Muscle layer of duodenum (tissue), 2 donors: Measurements from ENCODE around the gene BRD3OS.

ENCODE experiments used
- H3K27ac ChIP-seq: one replicate; pipeline ENCODE4 v1.7.0; 2013; ENCODE audit warnings: mild to moderate bottlenecking, low read length
- H3K27me3 ChIP-seq: one replicate; pipeline ENCODE4 v1.7.0; 2013; ENCODE audit warnings: low read depth, mild to moderate bottlenecking, control low read depth, low read length
- H3K36me3 ChIP-seq, 2 donors: one replicate each; pipeline ENCODE4 v1.7.0; 2013; ENCODE audit warnings: low read length in 2 of 2, control low read depth in 1 of 2, mild to moderate bottlenecking in 1 of 2; ENCODE audit not compliant: insufficient read depth in 2 of 2, control insufficient read depth in 1 of 2
- H3K4me1 ChIP-seq, 2 donors: one replicate each; pipeline ENCODE4 v1.7.0; 2013; ENCODE audit warnings: low read length in 2 of 2, mild to moderate bottlenecking in 2 of 2, control low read depth in 1 of 2, moderate library complexity in 1 of 2; ENCODE audit not compliant: insufficient read depth in 2 of 2, control insufficient read depth in 1 of 2
- H3K4me3 ChIP-seq, 2 donors: one replicate each; pipeline ENCODE4 v1.7.0; 2013; ENCODE audit warnings: low read length in 2 of 2, low read depth in 1 of 2, mild to moderate bottlenecking in 1 of 2
- H3K9me3 ChIP-seq, 2 donors: one replicate each; pipeline ENCODE4 v1.7.0; 2013; ENCODE audit warnings: low read length in 2 of 2, control low read depth in 1 of 2, mild to moderate bottlenecking in 1 of 2; ENCODE audit not compliant: control insufficient read depth in 1 of 2
- donor health status: healthy.

BRD3OS gene, protein sequence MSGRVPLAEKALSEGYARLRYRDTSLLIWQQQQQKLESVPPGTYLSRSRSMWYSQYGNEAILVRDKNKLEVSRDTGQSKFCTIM

DNA sequence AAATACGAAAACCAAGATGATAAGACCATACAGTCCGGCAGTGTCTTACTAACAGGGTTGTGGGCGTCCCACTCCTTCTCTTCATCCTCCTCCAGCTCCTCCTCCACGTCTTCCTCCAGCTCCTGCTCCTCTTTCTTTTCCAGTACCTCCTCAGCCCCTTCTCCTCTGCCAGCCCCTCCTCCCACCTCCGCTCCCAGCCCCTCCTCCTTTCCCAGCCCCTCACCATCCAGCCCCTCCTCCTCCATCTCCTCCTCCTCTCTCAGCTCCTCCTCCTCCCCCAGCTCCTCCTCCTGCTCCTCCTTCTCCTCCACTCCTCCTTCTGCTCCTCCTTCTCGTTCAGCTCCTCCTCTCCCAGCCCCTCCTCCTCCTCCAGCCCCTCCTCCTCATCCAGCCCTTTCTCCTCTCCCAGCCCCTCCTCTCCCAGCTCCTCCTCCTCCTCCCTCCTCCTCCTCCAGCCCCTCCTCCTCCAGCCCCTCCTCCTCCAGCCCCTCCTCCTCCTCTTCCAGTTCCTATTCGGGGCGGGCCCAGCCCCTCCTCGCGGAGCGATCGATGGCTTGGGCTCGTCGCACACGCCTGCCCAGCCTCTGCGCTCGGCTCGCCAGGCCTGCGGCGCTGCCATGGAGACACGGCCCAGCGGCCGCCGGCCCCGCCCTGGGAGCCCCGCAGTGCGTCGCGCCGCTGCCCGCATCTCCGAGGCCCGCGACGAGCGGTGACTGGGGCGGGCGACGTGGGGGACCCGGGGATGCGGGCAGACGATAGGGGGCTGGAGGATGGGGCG is at the start of gene BRD3OS:
BRD3OS (plus strand) TSS at position 654 of the 778 bp plus-strand sequence. CDS start 1,267 bp downstream, outside the sequence.
- Histone ChIP-seq H3K9me3 (no peaks in the 10 kb centered on the region), H3K27me3 (no peaks in the 10 kb centered on the region), H3K36me3 (peaks cover 0 to 11% of the 10 kb centered on the region in 2 donors), H3K4me3 (peak within 1 kb of the TSS; percentile 72 to 76), H3K4me1 (peaks cover 0 to 14% of the 10 kb centered on the region in 2 donors), H3K27ac (no peak within 1 kb of the TSS)

- Histone ChIP-seq H3K27ac (no peak overlapping the region), H3K4me1 (peaks cover 0 to 28% of the 10 kb centered on the region in 2 donors), H3K36me3 (no peaks in the 10 kb centered on the region), H3K4me3 (no peak overlapping the region), H3K27me3 (no peaks in the 10 kb centered on the region), H3K9me3 (no peaks in the 10 kb centered on the region)
Observed at GRCh38 chr9:133975511-133975910, 49.8 kb upstream of the BRD3OS start.

DNA sequence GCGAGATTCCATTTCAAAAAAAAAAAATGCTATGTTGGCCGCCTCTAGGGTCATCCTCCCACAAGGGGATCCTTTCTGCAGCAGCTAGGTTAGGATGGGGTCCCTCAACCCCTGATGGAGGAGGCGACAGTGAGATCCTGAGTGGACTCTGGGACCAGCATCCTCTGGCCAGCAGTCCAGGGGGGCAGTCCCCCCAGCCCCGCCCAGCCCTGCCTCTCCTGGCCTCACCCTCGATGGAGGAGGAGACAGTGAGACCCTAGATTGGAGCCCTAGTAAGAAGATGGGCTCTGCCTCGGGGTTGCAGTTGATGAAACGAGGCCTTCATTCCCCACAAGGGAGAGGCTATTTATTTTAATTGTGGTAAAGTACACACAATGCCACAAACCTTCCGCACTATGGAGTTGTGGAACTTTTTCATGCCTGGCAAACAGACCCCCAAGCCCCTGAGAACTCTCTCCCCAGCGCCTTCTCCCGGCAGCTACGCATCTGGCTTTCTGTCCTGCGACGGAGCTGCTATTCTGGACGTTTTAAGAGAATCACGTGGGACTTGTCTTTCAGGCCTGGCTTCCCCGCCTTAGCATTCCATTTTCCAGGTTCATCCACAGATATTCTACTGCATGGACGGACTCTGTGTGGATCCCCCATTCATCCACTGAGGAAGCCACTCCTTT is 49.0 kb upstream of the BRD3OS start:
- Histone ChIP-seq H3K36me3 (no peaks in the 10 kb centered on the region), H3K9me3 (no peaks in the 10 kb centered on the region), H3K27ac (no peak overlapping the region), H3K27me3 (no peaks in the 10 kb centered on the region), H3K4me3 (no peak overlapping the region), H3K4me1 (peaks cover 0 to 25% of the 10 kb centered on the region in 2 donors)

GRCh38 chr9:133976887-133977286 is 48.4 kb upstream of the BRD3OS start:
- Histone ChIP-seq H3K36me3 (no peaks in the 10 kb centered on the region), H3K4me3 (no peak overlapping the region), H3K27ac (no peak overlapping the region), H3K4me1 (peaks cover 0 to 22% of the 10 kb centered on the region in 2 donors), H3K27me3 (no peaks in the 10 kb centered on the region), H3K9me3 (no peaks in the 10 kb centered on the region)

DNA sequence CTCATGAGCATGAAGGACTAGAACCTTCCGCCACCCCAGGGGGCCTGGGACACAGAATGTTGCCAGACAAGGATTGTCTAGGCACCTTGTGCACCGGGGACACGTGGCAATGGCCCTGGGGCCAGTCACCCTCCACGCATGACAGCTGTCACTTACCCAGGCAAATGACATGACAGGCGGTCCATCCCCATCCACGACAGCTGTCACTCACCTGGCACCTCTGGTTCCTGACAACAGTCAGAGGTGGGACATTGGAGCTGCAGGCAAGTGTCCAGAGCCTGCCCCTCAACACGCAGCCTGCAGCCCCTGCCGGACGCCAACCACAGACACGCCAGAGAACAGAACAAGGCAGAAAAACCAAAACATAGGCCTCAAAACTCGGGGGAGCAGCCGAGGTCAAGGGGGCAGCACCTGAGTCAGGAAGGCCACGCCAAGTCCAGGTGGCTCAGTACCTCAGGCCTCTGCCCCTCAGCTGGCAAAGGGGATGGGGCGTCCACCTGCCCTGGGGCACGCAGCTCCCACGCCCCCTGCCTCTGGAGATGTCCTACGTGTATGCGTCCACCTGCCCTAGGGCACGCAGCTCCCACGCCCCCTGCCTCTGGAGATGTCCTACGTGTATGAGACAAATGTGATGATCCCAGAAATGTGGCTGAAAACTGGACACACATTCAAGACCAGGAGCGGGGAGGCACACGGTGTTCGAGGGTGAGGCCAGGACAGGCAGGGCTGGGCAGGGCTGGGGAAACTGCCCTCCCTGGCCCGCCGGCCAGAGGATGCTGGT is 47.7 kb upstream of the BRD3OS start:
- H3K27me3 ChIP-seq, result no peaks in the 10 kb centered on the region
- H3K9me3 ChIP-seq, result no peaks in the 10 kb centered on the region
- no peaks in the 10 kb centered on the region for H3K36me3 ChIP-seq
- peaks cover 0 to 19% of the 10 kb centered on the region in 2 donors for H3K4me1 ChIP-seq
- H3K4me3 ChIP-seq, result no peak overlapping the region
- H3K27ac ChIP-seq, result no peak overlapping the region

- Histone ChIP-seq H3K4me3 (no peak overlapping the region), H3K27me3 (no peaks in the 10 kb centered on the region), H3K27ac (no peak overlapping the region), H3K9me3 (no peaks in the 10 kb centered on the region), H3K36me3 (no peaks in the 10 kb centered on the region), H3K4me1 (peaks cover 0 to 19% of the 10 kb centered on the region in 2 donors)
Observed at GRCh38 chr9:133978226-133978898, 46.9 kb upstream of the BRD3OS start.

DNA sequence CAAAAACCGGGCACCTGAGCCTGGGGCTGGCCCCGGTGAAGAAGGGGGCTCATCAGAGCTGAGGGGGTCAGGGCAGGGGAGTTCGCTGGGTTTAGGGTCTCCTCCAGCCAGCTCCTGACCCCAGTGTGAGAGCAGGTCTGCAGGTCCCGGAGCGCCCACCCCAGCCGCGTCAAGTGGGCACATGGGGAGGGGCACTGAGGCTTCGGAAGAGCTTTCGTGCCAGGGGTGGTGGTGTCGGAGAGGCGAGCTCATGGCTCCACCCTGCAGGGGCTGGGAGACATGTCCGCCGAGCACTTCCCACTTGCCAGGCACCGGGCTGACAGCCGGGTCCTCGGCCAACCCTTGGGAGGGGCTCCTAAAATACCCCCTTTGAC is 46.4 kb upstream of the BRD3OS start:
- no peak overlapping the region for H3K27ac ChIP-seq
- H3K36me3 ChIP-seq, result no peaks in the 10 kb centered on the region
- H3K4me3 ChIP-seq, result peak overlapping the region in 1 of 2 donors; percentile 50
- no peaks in the 10 kb centered on the region for H3K27me3 ChIP-seq
- H3K4me1 ChIP-seq, result peaks cover 0 to 19% of the 10 kb centered on the region in 2 donors
- H3K9me3 ChIP-seq, result no peaks in the 10 kb centered on the region

GRCh38 chr9:133979273-133979920 is 45.9 kb upstream of the BRD3OS start:
- H3K9me3 ChIP-seq, result no peaks in the 10 kb centered on the region
- H3K36me3 ChIP-seq, result no peaks in the 10 kb centered on the region
- H3K27me3 ChIP-seq, result no peaks in the 10 kb centered on the region
- peak overlapping the region in 1 of 2 donors; percentile 50 for H3K4me3 ChIP-seq
- peaks cover 0 to 19% of the 10 kb centered on the region in 2 donors for H3K4me1 ChIP-seq
- H3K27ac ChIP-seq, result no peak overlapping the region

- Histone ChIP-seq H3K4me3 (no peak overlapping the region), H3K9me3 (no peaks in the 10 kb centered on the region), H3K4me1 (peaks cover 0 to 19% of the 10 kb centered on the region in 2 donors), H3K36me3 (no peaks in the 10 kb centered on the region), H3K27me3 (no peaks in the 10 kb centered on the region), H3K27ac (no peak overlapping the region)
Observed at GRCh38 chr9:133979921-133980863, 45.1 kb upstream of the BRD3OS start.
